HEK293T (cell line): ENCODE measurements around the gene ALLC.
"Not testable (repeated sequence)": the region's sequence is repeated elsewhere in the genome, so short reads cannot be mapped to it uniquely, and the experiment has no call there.

Experiments used
- ARNT ChIP-seq: fragments of 450-650 bp; IDR thresholded peaks from 2 replicates; pipeline ENCODE4 v1.6.1; 2017; ENCODE audit warnings: mild to moderate bottlenecking
- BHLHE40 ChIP-seq: fragments of 450-650 bp; IDR thresholded peaks from 2 replicates; pipeline ENCODE4 v1.6.1; 2016; ENCODE audit warnings: mild to moderate bottlenecking, moderate library complexity, borderline replicate concordance
- ELF4 ChIP-seq: fragments of 450-650 bp; IDR thresholded peaks from 2 replicates; pipeline ENCODE4 v1.6.1; 2017; ENCODE audit warnings: antibody characterized with exemption
- FOXA1 ChIP-seq: fragments of 450-650 bp; IDR thresholded peaks from 2 replicates; pipeline ENCODE4 v1.6.1; 2016; ENCODE audit warnings: mild to moderate bottlenecking
- FOXK2 ChIP-seq: fragments of 450-650 bp; IDR thresholded peaks from 2 replicates; pipeline ENCODE4 v1.6.1; 2016; ENCODE audit warnings: mild to moderate bottlenecking
- FOXM1 ChIP-seq: fragments of 450-650 bp; IDR thresholded peaks from 2 replicates; pipeline ENCODE4 v1.6.1; 2017; ENCODE audit warnings: mild to moderate bottlenecking, borderline replicate concordance
- HDGF ChIP-seq: fragments of 450-650 bp; IDR thresholded peaks from 2 replicates; pipeline ENCODE4 v1.6.1; 2017; ENCODE audit warnings: antibody characterized with exemption, borderline replicate concordance
- L3MBTL2 ChIP-seq: fragments of 450-650 bp; conservative IDR thresholded peaks from 2 replicates; pipeline ENCODE4 v1.6.1; 2016; ENCODE audit warnings: mild to moderate bottlenecking
- LEF1 ChIP-seq: fragments of 450-650 bp; IDR thresholded peaks from 2 replicates; pipeline ENCODE4 v1.6.1; 2017; ENCODE audit warnings: mild to moderate bottlenecking, borderline replicate concordance
- NFRKB ChIP-seq: fragments of 450-650 bp; IDR thresholded peaks from 2 replicates; pipeline ENCODE4 v1.6.1; 2016; ENCODE audit warnings: mild to moderate bottlenecking, moderate library complexity
- SP1 ChIP-seq: fragments of 450-650 bp; IDR thresholded peaks from 2 replicates; pipeline ENCODE4 v1.6.1; 2017
- SUZ12 ChIP-seq: fragments of 450-650 bp; IDR thresholded peaks from 2 replicates; pipeline ENCODE4 v1.6.1; 2016; ENCODE audit warnings: mild to moderate bottlenecking
- ZNF384 ChIP-seq: fragments of 450-650 bp; IDR thresholded peaks from 2 replicates; pipeline ENCODE4 v1.6.1; 2016

GRCh38 chr2:3609279-3609673 is 48.7 kb upstream of the ALLC start:
- not testable (repeated sequence) for TF ChIP-seq FOXM1, LEF1, ELF4, SP1, ZNF384, SUZ12, ARNT, FOXK2, L3MBTL2, NFRKB, FOXA1, BHLHE40, HDGF
